Pons (tissue), 1 donor: ENCODE data around the gene RNF141.

ENCODE experiments used
- DNase-seq: peaks from one replicate; pipeline ENCODE4 v3.0.0-alpha.2; 2016; ENCODE audit warnings: low spot score

RNF141 gene

GRCh38 chr11:10522921-10523320 lies 18.1 kb downstream of the RNF141 start:
- DNase-seq: peak; percentile 61

GRCh38 chr11:10522276-10522675 lies 18.7 kb downstream of the RNF141 start:
- DNase-seq: peak; percentile 90

GRCh38 chr11:10520562-10520961 lies 20.4 kb downstream of the RNF141 start:
- no peak for DNase-seq

DNA sequence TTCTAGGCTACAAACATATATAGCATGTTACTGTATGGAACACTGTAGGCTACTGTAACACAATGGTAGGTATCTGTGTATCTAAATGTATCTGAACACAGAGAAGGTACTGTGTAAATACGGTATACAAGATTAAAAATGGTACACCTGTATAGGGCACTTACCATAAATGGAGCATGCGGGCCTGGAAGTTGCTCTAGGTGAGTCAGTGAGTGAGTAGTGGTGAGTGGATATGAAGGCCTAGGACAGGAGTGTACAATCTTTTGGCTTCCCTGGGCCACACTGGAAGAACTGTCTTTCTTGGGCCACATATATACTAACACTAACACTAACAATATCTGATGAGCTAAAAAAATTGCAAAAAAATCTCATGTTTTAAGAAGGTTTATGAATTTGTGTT lies 21.4 kb downstream of the RNF141 start:
- peak; percentile 7 for DNase-seq

- peak; percentile 69 for DNase-seq
Observed at GRCh38 chr11:10518891-10519290, 22.1 kb downstream of the RNF141 start.

GRCh38 chr11:10518123-10518522 lies 22.9 kb downstream of the RNF141 start:
- DNase-seq: no peak

DNA sequence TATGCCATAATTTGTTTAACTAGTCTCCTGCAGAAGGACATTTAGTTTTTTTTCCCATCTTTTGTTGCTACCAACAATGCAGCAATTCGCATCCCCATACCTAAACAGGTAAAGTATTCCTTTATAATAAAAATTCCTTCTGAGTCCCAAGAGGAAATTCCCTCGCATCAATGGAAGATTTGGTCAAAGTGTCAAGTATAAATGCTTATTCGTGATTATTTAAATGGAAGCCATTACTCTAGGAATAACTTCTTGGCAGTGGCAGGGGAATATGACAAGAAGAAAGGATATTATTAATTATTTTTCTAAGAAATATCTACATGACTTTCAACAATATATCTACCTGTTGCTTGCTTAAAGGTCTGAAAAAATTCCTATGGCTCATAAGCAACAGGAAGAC lies 25.6 kb downstream of the RNF141 start:
- no peak for DNase-seq

- DNase-seq: no peak
Observed at GRCh38 chr11:10514709-10515108, 26.3 kb downstream of the RNF141 start.

DNA sequence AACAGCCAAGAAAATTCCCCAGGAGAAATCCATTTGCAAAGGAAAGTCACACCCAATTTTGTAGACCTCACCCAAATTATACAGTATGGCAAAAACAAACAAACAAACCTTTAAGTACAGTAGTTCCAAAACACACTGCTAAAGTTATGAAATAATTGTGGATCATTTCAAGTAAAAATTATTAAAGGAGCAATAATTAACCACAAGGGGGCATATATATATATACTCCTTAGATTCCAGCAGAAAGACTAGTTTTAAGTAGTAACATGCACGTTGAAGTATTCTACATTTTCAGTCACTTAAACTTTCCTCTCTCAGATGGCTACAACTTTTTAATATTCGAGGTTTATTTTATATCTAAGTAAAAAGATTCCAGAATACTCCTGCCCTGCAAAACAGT lies 26.8 kb downstream of the RNF141 start:
- DNase-seq: no peak

DNA sequence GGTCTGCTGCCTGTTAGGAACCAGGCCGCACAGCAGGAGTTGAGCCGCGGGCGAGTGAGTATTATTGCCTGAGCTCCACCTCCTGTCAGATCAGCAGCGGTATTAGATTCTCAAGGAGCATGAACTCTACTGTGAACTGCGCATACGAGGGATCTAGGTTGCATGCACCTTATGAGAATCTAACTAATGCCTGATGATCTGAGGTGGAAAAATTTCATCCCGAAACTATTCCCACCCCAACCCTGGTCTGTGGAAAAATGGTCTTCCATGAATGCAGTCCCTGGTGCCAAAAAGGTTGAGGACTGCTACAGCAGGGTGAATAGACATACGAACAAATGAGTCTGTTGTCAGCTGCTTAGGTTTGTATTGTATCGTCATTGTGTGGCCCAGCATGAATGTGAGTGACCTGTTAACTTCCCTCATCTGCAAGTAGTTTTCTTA lies 29.8 kb downstream of the RNF141 start:
- DNase-seq: no peak

- no peak for DNase-seq
Observed at GRCh38 chr11:10506008-10506370, 35.0 kb downstream of the RNF141 start.

DNA sequence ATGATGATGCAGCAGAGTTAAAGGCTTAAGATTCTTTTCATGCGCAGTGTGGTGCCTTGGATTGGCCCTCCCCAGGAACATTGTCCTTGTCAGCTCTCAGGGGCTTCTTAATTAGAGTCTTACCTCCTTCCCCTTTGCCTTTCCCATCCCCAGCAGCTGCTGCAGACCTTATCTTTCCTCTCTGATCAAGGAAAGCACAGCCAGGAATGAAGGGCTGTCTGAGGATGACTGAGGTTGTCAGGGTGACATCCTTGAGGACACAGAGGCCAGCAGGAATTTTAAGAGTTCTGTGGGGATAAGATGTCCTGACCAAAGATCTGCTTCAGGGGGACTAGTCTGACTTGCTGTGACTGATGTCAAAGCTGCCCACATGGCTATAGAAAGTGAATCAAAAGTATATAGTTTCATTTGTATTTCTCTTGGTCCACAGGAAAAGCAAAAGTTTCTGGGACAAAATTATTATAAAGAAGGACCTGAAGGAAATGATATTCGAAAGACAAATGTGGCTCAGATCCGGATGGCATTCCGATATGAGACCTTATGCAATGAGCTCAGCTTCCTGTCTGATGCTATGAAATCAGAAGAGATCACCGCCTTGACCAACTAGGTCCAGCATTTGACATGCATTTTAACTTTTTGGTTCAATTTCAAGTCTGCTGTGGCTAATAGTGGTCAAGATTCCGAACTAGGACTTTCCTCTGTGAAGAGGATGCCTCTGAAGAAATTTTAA lies 35.5 kb downstream of the RNF141 start:
- no peak for DNase-seq

DNA sequence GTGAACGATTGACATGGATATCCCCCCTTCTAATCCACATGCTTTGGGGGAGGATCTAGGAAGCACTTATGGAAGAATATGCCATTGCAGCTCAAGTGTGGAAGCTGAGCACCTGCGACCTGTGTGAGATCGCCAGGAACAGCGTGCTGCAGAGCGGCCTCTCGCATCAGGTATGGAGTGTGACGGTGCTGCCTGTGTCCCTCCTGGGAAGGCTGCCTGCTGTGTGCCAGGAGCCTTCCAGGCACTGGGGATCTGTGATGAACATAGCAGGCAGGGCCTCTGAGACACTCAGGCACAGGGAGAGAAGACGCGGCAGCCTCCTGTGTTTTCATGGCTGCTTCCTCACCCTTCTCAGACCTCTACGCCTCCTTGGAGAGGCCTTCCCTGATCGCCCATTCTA lies 36.5 kb downstream of the RNF141 start:
- no peak for DNase-seq

DNA sequence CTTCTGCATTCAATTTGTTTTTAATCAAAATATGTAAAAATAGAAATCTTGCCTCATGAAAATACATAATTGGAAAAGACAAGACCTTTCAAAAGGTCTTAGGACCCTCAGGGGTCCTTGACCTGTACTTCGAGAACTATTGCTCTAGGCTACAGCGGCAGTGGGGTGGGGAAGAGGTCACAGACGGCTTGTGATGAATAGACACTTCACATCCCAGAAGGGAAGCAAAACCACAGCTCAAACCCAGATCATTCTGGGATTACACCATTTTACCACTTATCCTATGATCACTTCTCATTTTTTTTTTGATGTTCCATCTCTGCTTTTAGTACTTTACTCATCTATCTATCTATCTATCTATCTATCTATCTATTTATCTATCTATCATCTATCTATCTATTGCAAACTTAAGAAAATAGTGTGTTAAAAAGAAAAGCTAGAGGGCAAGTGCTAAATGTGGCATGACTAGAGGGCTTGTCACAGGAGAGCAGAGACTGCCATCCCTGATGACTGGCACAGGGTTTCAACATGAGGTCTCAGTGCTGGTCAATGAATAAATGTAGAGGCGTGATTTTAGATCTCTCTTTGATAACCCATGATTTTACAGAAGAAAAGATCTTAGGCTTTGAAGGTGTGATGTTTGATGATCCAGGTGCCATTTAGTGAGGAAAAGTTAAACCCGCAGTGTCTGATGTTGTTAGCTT lies 37.1 kb downstream of the RNF141 start:
- DNase-seq: no peak

DNA sequence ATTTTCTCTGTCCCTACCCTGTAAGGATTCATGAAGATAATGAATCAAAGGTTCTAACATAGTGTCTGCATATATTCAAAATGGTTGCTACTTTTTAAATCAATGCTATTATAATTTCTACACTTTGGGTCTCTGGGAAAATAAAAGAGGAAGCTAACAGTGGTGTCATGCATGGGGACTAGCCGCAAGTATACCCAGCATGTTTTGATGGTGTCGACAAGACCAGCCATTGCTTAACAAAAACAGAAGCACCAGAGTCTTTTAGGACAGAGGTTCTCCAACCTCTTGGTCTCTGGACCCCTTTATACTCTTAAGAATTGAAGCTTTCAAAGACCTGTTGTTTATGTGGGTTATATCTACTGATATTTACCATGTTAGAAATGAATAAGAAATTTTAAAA lies 37.8 kb downstream of the RNF141 start:
- DNase-seq: no peak

DNA sequence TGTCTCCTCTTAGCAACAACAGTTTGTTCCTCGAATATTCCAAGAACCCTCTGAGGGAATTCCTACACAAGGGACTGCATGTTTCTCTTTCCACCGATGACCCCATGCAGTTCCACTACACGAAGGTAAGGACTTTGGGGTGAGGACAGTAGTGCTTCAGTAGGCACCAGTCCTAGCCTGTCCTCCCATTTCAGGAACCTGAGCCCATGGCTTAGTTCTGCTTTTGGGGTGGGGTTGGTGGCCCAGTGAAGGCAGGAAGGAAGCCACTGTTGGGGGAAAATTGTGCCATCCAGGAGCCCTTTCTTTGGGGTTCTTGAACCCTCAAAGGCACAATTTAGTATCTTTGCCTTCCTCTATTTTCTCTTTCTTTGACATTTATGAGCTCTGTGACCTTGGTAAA lies 38.2 kb downstream of the RNF141 start:
- no peak for DNase-seq

DNA sequence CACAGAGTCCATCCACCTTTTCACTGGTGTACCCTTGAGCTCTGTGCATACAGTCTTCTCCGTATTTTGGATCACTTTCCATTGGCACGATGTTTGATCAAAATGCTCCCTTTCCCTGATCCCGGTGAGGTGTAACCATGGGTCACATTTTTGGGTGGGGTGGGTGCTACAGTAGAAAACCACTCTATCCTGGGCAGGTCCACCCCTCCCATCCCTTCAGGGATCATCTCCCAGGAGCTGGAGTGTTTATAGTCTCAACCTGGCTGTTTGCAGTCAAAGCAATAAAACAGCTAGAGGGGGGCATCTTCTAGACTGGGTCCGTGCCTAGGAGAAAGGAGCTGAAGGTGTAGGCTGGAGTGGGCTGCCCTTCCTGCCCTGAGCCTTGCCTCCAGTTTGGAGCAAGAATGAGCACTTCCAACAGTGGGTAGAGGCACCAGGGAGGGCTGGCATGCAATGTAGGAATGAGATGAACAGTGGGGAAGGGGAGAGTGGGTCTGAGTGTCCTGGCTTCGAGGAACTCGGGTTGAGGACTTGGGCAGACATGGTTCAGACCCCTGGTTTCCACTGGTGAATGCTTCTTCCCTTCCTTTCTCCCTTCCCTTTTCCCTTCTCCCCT lies 38.8 kb downstream of the RNF141 start:
- DNase-seq: no peak

- DNase-seq: no peak
Observed at GRCh38 chr11:10500757-10501684, 40.0 kb downstream of the RNF141 start.

DNA sequence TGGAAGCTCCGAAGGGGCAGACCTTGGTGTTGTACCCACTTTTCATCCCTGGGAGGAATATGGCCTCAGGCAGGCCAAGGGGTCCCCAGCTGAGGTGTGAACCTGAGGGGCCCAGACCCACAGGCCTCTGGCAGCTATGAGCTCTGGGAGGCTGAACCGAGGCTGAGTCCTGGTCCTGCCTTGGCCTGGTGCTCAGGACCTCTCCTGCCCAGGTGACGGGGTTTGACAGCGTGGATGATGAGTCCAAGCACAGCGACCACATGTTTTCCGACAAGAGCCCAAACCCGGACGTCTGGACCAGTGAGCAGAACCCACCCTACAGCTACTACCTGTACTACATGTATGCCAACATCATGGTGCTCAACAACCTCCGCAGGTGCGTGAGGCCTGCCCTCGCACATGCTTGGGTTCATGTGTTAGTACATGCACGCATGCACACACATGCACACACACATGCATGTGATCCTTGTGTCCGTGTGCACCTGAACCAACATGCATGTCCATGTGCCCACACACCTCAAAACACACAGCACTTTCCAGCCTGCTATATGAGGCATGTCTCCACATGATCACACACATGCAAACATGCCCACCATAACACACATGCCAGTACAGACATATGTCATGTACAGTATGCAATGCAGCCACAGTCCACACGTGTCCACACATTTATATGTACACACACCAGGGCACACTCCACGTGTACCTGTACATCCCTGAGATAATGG lies 40.9 kb downstream of the RNF141 start:
- no peak for DNase-seq

GRCh38 chr11:10499452-10499851 lies 41.5 kb downstream of the RNF141 start:
- DNase-seq: no peak

- DNase-seq: no peak
Observed at GRCh38 chr11:10498426-10499250, 42.3 kb downstream of the RNF141 start.
